Adrenal gland (tissue), 5 donors: ENCODE measurements around the gene CNTN3.

Experiments
- POLR2A ChIP-seq, 2 donors: fragments of 450-650 bp; IDR thresholded peaks; one replicate each; pipeline ENCODE4 v1.6.1; 2017; ENCODE audit warnings: antibody characterized with exemption in 2 of 2, mild to moderate bottlenecking in 2 of 2, moderate library complexity in 1 of 2
- TF ChIP-seq, protein P1 (sequence below), 6 experiments: fragments of 450-650 bp in 4 of 6; fragments of 200-600 bp in 2 of 6; sonication (generic) in 1 of 6; IDR thresholded peaks; 1 replicate in 5 of 6; 2 replicates in 1 of 6; pipeline versions ENCODE4 v1.5.1 to v1.8.0; 2016 to 2021; ENCODE audit warnings: antibody characterized with exemption in 6 of 6, mild to moderate bottlenecking in 2 of 6, moderate library complexity in 1 of 6
- donor health status: DM: no; HTN: no; CAD: no.

DNA sequence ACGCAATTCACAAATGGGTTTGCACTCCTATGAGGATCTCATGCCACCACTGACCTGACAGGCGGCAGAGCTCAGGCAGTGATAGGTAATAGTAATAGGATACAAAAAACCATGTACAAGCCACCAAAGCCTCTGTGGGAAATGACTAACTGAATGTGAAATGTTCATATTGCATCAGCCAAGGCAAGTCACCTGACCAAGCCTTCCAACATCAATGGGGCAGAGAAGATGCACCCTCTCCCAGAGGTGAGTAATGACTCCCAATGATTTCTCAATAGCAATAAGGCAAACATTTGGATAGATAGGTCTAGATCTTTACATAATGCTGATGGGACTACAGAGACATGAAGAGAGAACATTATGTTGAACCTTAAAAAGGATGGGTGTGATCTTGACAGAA lies 14.9 kb downstream of the CNTN3 start:
- TF ChIP-seq POLR2A (IDR thresholded peaks at IDR 0.05), result no peak
- TF ChIP-seq, protein P1, sequence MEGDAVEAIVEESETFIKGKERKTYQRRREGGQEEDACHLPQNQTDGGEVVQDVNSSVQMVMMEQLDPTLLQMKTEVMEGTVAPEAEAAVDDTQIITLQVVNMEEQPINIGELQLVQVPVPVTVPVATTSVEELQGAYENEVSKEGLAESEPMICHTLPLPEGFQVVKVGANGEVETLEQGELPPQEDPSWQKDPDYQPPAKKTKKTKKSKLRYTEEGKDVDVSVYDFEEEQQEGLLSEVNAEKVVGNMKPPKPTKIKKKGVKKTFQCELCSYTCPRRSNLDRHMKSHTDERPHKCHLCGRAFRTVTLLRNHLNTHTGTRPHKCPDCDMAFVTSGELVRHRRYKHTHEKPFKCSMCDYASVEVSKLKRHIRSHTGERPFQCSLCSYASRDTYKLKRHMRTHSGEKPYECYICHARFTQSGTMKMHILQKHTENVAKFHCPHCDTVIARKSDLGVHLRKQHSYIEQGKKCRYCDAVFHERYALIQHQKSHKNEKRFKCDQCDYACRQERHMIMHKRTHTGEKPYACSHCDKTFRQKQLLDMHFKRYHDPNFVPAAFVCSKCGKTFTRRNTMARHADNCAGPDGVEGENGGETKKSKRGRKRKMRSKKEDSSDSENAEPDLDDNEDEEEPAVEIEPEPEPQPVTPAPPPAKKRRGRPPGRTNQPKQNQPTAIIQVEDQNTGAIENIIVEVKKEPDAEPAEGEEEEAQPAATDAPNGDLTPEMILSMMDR (IDR thresholded peaks at IDR 0.05), result no peak
